Measurements from ENCODE around the gene KCNN1.
"Not testable (repeated sequence)": the region's sequence is repeated elsewhere in the genome, so short reads cannot be mapped to it uniquely, and the experiment has no call there.

The KCNN1 gene

DNA sequence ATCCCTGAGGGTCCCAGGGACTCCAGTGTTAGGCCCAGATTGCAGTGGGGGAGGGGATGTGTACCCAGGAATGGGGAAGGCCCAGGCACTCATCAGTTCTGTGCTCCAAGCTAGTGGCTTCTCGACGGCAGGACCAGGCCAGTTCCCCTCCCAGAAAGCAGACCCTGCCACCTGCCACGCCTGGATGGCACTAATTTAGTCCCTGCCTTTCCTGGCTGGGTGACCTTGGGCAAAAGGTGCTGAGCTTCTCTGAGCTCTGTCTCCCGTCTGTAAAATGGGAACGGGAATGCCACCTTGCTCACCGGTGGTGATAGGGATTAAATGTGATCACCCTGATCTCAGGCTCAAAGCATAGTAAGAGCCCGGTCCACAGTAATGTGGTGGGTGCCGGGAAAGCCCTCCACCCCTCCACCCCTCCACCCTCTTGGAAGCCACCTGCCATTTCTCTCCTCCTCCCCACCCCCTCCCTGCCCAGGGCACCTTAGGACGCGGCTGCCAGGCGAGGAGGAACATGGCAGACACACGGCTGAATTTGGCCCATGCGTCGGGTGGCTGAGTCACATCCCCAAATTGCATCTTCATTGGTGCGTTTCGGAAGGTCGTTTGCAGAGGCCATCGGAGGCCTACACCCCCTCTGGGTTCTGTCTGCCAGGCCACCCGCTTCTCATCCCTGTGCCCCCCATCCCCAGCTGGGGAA is 2.3 kb downstream of the KCNN1 start:
- DNase-seq = no peak

DNA sequence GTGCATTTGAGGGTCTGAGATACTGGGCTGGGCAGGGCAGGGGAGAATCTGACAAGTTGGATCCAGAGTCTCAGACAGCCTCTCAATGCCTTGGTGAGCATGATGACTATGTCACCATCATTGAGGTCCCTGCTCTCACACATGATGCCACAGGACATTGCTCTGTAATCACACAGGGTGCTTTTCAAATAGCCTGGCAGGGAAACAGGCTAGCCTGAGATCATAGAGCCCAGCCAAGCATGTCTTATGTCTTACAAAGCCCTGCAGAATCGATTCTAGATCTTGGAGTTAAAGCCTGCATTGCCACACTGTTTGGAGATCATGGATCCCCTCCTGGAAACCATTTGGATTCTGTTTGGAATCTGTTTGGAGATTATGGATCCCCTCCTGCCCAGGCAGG is 5.3 kb downstream of the KCNN1 start:
- no peak for DNase-seq

DNA sequence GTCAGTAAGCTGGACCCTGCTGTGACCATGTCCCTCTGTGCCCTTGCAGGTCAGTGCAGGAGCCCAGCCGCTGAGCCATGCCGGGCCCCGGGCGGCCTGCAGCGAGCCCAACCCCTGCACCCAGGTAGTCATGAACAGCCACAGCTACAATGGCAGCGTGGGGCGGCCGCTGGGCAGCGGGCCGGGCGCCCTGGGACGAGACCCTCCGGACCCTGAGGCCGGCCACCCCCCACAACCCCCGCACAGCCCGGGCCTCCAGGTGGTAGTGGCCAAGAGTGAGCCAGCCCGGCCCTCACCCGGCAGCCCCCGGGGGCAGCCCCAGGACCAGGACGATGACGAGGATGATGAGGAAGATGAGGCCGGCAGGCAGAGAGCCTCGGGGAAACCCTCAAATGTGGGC is 6.9 kb downstream of the KCNN1 start:
- no peak for DNase-seq

DNA sequence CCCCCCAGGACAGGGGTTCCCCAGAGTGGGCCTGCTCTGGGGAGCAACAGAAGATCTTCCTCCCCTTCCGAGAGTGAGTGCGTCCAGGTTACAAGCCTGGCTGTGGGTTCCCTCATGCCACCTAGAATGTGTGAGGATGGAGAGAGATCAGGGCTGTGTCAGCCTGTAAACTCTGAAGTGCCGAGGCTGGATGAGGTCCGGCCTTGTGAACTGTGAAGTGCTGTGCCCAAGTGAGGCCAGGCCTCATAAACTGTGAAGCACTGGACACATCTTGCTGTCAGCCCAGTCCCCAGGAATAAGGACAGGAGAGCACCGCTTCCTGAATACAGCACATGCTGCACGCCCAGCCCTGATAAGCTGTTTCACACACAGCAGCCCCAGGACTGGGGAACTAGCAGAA is 7.6 kb downstream of the KCNN1 start:
- no peak for DNase-seq

DNA sequence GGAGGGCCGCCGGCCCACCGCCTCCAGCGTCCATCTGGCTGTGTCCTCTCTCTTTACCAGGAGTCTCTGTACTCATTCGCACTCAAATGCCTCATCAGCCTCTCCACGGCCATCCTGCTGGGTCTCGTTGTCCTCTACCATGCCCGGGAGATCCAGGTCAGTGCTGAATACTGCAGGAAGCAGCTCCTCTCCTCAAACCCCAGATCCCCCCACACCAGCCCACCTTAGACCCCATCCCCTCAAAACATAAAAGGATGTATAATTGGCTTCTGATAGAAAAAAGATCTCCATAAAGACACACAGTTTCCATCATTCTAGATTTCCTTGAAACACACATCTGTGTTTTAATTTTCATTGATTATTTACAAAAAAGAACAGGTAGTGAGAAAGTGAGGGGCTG is 8.1 kb downstream of the KCNN1 start:
- DNase-seq = no peak

DNA sequence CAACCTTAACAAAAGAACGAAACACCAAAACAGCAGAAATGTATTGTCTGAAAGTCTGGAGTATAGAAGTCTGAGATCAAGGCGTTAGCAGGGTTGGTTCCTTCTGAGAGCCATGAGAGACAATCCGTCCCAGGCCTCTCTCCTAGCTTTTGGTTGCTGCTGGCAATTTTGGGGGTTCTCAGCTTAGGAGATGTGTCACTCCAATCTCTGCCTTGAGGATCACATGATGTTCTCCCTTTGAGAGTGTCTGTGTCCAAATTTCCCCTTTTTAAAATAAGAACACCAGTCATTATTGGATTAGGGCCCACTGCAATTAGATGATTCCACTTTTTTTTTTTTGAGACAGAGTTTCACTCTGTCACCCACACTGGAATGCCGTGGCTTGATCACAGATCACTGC is 10.1 kb downstream of the KCNN1 start:
- no peak for DNase-seq

DNA sequence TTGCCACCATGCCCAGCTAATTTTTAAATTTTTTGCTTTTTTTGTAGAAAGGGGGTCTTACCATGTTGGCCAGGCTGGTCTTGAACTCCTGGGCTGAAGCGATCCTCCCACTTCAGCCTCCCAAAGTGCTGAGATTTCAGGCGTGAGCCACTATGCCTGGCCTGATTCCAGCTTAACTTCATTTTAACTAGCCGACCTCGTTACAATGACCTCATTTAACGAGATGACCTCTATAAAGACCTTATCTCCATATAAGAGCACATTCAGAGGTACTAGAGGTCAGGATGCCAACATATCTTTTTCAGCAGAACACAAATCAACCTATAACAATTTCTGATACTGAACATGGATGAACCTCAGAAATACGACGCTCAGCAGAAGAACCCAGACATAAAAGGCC is 10.6 kb downstream of the KCNN1 start:
- no peak for DNase-seq

DNA sequence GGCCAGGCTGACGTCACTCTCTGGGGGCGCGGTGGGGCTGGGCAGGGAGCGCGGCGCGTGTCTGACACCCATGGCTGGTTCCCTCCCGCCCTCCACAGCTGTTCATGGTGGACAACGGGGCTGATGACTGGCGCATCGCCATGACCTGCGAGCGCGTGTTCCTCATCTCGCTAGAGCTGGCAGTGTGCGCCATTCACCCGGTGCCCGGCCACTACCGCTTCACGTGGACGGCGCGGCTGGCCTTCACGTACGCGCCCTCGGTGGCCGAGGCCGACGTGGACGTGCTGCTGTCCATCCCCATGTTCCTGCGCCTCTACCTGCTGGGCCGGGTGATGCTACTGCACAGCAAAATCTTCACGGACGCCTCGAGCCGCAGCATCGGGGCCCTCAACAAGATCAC is 14.7 kb downstream of the KCNN1 start:
- DNase-seq = no peak

DNA sequence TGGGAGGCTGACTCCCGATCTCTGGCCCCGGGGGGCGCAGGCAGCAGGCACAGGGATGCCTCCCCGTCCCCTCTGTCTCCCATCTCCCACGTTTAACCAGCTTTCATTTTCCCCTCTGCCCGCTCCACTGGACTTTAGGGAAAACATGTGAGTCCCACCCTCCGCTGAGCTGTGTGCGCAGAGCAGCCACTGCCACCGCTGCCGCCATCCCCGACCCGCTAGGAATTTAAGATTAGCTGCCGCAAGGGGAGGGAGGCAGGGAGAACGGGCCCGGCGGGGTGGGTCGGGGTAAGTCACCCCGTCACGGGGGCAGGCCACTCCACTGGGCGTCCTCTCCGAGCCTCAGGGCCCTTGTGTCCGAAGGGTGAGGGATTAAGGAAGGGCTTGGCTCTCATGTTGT is 15.5 kb downstream of the KCNN1 start:
- no peak for DNase-seq

DNA sequence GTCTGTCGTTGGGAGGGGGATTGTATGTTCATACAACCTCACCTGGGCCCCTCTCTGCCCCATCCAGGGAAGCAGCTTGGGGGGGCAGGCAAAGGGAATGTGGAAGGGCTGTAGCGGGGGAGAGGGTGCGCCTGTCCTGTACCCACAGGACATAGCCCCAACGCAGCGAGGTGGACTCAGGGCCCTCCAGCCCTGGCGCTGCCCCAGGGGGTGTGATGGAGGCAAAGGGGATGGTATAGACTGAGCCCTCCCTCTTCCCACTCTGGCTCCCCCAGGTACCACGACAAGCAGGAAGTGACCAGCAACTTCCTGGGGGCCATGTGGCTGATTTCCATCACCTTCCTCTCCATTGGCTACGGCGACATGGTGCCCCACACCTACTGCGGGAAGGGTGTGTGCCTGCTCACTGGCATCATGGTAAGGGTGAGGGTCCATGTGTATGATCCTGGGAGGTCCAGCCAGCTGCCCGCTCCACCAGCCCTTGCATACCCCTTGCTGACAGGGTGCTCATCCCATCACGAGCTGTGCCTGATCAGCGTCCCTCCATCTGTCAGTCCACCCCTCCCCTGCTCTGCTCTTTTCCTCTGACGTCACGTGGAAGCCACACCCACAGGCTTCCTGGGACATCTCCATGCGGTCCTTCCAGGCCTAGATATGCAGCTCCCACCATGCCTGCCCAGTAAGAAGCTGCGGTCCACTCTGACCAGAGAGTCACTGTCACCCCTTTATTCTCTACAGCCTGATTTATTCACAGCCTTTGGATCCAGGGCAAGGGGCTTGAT is 18.3 kb downstream of the KCNN1 start:
- no peak for DNase-seq

DNA sequence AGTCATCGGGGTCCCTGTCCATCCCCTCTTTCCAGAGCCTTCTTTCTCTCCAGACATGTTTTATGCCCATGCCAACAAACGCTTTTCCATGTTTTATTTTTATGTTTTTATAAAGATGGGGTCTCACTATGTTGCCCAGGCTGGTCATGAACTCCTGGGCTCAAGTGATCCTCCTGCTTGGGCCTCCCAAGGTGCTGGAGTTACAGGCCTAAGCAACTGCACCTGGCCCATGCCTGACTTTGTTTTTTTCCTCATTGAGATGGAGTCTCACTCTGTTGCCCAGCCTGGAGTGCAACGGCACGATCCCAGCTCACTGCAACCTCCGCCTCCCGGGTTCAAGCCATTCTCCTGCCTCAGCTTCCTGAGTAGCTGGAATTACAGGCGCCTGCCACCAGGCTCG is 19.7 kb downstream of the KCNN1 start:
- not testable (repeated sequence) for DNase-seq

DNA sequence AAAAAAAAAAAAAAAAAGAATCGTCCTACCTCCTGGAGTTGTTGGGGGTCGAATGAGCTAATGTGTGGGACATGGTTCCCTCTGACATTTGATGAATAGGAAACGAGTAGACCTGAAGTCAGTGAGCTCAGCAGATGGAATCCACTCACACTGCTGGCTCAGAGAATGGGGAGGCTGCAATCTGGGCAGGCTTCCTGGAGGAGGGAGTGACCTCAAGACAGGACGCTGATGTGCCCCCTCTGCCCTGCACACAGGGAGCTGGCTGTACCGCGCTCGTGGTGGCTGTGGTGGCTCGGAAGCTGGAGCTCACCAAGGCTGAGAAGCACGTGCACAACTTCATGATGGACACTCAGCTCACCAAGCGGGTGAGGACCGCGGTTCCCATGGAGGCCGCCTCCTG is 21.3 kb downstream of the KCNN1 start:
- no peak for DNase-seq

DNA sequence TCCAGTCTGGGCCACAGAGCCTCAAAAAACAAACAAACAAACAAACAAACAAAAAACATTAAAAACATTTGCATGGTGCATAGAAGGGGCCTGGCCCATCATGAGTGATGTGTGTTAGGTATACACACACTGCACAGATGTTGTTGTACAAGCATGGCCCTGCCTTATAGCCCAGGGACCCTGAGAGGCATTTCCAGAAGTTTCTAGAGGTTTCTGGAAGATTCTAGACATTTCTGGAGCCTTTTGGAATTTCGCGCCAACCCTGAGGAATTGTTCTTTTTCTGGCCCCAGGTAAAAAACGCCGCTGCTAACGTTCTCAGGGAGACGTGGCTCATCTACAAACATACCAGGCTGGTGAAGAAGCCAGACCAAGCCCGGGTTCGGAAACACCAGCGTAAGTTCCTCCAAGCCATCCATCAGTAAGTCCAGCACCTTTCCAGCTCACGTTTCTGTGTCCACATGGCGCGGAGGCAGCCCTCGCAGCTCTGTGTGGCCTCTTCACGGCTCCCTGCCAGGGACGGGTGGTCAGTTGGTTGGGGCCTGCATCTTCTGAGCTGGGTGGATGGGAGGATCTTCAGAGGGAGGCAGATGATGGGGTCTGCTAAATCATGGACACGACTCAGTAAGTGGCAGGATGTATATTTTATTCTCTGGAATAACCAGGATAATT is 22.7 kb downstream of the KCNN1 start:
- DNase-seq = no peak

DNA sequence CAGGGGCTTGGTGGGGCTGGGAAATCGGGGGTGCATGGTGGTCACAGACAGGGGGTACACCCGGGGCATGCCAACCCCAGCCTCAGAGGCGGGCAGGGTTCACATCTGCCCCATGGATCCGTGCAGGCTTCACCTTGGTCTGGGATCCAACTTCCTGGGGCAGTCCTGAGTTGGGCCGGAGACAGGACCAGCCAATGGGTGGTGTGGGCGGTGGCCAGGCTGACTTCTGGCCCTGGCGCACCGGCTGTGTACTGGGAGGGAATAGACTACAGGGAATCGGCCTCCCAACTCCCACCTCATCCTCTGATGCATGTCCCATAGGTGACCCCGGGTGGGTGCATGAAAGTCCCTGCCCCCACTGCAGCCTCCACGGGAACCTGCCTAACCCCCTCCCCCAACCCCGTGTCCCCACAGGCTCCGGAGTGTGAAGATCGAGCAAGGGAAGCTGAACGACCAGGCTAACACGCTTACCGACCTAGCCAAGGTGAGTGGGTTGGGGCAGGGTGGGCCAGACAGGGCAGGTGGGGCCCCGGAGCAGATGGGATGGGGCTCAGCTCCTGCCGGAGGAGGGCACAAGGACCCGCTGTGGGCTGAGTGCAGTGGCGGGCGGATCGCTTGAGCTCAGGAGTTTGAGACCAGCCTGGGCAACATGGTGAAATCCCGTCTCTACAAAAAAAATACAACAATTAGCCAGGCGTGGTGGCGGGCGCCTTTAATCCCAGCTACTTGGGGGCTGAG is 26.3 kb downstream of the KCNN1 start:
- DNase-seq = no peak

DNA sequence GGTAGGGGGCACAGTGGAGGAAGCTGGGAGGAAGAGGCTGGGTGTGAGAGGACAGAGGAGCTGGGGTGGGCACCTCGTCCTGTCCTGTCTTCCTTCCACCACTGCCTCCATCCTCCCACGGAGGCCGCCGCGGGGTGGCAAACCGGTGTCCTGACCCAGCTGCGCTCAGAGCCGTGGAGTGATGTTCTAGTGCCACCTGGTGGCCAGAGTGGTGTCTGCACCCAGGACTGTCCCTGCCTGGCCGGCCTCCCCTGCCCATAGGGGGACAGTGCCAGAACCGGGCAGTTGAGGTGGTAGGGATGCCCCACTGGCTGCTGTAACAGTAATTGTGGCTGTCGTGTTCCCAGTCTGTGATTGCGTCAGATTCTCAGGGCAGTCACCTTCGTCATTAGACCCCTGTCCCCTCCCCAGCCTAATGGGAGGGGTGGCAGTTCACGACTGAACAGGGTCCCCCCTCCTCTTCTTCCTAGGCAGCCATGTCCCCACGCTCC is 30.0 kb downstream of the KCNN1 start:
- DNase-seq = peak; percentile 84

DNA sequence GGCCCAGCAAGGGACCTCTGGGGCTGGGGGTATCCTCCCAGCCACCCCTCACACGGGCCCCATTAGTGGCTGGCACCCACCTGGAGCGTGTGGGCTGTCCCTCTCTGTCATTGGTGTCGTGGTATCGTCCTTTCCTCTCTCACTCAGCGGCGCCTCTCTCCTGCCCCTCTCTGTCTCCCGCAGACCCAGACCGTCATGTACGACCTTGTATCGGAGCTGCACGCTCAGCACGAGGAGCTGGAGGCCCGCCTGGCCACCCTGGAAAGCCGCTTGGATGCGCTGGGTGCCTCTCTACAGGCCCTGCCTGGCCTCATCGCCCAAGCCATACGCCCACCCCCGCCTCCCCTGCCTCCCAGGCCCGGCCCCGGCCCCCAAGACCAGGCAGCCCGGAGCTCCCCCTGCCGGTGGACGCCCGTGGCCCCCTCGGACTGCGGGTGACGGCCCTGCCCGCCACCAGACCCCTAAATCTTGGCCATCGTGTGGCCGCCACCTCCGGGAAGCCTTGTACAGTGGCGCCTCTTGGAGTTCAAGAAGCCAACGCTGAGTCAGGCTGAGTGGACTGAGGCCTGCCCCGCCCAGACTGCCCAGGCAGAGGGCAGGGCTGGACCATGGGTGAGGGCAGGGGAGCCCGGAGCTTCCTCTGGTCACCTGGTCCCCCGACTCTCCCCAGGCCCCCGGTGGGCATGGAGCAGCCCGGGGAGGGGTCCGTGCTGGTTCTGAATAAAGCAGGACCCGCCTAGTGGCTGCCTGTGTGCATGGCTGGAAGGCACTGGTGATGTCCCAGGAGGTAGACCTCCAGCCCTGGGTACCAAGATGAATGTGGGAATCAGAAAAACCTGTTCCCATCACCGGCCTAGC is 31.3 kb downstream of the KCNN1 start:
- peak; percentile 67 for DNase-seq

DNA sequence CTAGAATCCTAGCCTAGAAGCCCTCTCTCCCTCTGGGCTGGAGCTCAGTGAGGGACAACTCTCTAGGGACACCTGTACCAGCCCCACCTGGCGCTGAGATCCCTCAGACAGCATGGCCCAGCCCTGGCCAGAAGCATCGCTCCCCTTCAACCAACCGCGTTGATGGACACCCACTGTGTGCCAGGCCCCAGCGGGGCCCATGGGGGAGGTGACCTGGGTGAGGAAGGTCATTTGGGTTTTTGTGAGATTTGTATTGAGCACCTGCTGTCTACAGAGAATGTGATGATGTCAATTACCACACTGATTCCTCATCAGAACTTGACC is 31.9 kb downstream of the KCNN1 start:
- DNase-seq = peak; percentile 26

DNA sequence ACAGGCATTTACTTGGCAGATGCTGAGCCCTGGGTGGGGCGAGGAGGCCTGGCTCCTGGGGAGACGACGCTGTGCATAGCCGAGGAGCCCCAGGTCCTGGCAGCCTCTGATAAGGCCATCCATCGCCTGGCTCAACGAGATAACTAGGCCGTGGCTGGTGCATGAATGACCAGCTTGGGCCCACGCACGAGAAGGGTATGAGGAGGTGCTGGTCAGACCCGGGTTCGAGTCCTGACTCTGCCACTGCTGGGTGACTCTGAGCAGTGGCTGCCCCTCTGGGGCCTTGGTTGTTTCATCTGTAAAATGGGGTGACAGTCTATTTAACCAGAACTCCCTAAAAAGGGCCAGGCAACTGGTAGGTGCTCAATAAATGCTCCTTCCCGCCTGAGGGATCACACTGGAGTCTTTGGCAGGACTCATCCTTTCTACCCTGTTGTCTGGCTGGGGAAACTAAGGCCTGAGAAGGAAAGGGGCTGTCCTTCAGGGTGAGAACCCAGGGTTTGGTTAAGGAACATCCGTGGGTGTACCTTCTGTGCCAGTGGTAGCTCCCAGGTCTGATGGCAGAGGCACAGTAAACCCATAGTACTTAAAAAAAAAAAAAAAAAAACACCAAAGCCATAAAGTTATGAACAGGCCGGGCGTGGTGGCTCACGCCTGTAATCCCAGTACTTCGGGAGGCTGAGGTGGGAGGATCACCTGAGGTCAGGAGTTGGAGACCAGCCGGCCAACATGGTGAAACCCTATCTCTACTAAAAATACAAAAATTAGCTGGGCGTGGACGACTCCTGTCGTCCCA is 33.0 kb downstream of the KCNN1 start:
- DNase-seq = no peak

DNA sequence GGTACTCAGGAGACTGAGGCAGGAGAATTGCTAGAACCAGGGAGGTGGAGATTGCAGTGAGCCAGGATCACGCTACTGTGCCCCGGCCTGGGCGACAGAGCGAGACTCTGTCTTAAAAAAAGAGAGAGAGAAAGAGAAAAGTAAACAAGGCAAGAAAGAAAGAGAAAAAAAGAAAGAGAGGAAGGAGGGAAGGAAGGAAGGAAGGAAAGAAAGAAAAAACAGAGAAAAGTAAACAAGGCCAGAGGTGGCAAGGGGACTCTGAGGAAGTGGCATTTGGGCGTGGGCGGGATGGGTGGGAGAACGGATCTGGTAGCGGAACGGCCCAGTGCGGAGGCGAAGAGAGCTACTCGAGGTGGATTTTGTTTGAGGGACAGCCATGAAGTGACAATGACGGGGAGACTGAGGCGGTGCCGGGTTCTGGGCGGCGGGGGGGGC is 33.6 kb downstream of the KCNN1 start:
- no peak for DNase-seq

DNA sequence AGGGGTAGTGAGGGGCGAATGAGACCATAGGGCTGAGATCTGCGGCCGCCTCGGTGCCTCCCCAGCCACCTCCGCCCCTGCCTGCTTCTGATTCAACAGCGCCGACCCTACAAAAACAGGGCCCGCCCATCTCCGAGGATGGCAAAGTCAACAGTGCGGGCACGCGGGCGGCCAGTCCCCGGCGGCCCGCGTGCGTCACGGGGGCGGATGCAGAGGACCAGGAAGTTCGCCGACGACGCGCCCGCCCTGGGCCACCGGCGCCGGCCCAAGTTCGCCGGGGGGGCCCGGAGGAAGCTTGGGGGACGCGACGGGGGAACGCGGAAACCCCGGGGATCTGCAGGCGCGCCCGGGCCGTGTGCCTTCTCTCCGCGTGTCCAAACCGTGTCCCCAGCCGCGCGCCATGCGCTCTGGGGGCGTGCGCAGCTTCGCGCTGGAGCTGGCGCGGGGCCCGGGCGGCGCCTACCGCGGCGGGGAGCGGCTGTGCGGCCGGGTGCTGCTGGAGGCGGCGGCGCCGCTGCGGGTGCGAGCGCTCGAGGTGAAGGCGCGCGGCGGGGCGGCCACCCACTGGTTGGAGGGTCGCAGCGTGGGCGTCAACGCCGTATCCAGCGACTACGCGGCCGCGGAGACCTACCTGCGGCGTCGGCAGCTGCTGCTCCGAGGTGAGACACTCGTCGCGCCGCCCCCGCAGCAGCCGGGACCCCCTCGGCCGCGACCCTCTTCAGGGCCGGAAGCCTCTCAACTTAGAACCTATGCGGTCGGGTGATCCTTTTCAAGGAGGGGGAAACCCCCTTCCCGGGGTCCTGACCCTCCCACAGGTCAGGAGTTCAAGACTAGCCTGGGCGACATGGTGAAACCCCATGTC is 34.2 kb downstream of the KCNN1 start:
- peak; percentile 87 for DNase-seq
